Spinal cord (tissue), 10 donors: ENCODE results near the gene MICALL1. TPM values are rescaled to one million over a fixed set of nuclear protein-coding genes. Genes with fewer than 3 reads are reported as not detected.

Experiments used
- DNase-seq, 6 donors: peaks; one replicate each; pipeline versions ENCODE4 v3.0.0 to v3.0.0-alpha.2; 2013 to 2015; ENCODE audit warnings: low spot score in 6 of 6, low read depth in 4 of 6
- H3K27ac ChIP-seq: one replicate; pipeline ENCODE4 v1.5.1; 2013; ENCODE audit warnings: low read depth, low read length, control low read depth
- H3K27me3 ChIP-seq: one replicate; pipeline ENCODE4 v1.6.1; 2013; ENCODE audit warnings: low read length; ENCODE audit not compliant: control insufficient read depth, insufficient read depth
- H3K36me3 ChIP-seq: one replicate; pipeline ENCODE4 v1.6.1; 2013; ENCODE audit warnings: low read length; ENCODE audit not compliant: control insufficient read depth, insufficient read depth
- H3K4me1 ChIP-seq: one replicate; pipeline ENCODE4 v1.6.1; 2013; ENCODE audit warnings: low read length; ENCODE audit not compliant: control insufficient read depth, insufficient read depth
- H3K4me3 ChIP-seq: one replicate; pipeline ENCODE4 v1.5.1; 2013; ENCODE audit warnings: low read depth, low read length, control low read depth
- H3K9me3 ChIP-seq: one replicate; pipeline ENCODE4 v1.6.1; 2013; ENCODE audit warnings: low read length; ENCODE audit not compliant: control insufficient read depth, insufficient read depth
- WGBS: methylation state at CpG from one replicate; pipeline ENCODE4 v1.1.5; 2013; ENCODE audit warnings: missing lambda C conversion rate; ENCODE audit not compliant: insufficient coverage; 5-methylcytosine and 5-hydroxymethylcytosine counted together
- polyA plus RNA-seq, 2 donors: library from polyadenylated mRNA; unstranded; fragments of 120-200 nt; gene quantifications; one replicate each; pipeline ENCODE4 v1.2.1, GENCODE V29; 2013; ENCODE audit not compliant: insufficient read length in 2 of 2
- total RNA-seq, 2 donors: library from RNA; depleted of rRNA in 1 of 2; stranded (reverse); fragments of 120-200 nt in 1 of 2; fragments of >200 nt in 1 of 2; gene quantifications; one replicate each; pipeline versions ENCODE4 v1.2.3 to v1.2.4, GENCODE V29; 2013 to 2014
- donor health status: healthy.

Gene MICALL1
- total and polyA plus RNA-seq, 4 donors: 16.1 to 50.1 (median 33.4) TPM

DNA sequence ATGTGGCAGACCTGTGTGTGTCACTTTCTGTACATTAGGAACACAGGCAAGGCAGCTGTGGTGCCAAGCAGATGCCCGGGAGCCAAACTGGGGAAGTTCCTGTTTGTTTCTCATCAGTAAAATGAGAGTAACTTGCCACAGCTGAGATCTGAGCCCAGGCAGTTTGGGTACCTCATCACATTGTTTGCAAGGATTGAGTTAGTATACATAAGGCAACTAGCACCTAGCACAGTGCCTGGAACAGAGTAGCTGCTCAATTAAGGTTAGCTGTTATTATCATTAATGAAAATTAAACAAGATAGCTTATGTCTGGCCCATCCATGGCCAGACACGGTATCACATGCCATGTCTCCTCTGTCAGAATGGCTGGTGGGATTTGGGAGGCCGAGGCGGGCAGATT, 70.5 kb downstream of the MICALL1 start:
- Histone ChIP-seq H3K27me3 (no peaks in the 10 kb centered on the region), H3K27ac (peak overlapping the region; percentile 26), H3K4me3 (peak overlapping the region; percentile 21), H3K36me3 (peaks cover 80% of the 10 kb centered on the region), H3K4me1 (peaks cover 62% of the 10 kb centered on the region), H3K9me3 (no peaks in the 10 kb centered on the region)
- 82% methylated on average over 4 of the region's 4 CpGs for WGBS
- DNase-seq: no peak

DNA sequence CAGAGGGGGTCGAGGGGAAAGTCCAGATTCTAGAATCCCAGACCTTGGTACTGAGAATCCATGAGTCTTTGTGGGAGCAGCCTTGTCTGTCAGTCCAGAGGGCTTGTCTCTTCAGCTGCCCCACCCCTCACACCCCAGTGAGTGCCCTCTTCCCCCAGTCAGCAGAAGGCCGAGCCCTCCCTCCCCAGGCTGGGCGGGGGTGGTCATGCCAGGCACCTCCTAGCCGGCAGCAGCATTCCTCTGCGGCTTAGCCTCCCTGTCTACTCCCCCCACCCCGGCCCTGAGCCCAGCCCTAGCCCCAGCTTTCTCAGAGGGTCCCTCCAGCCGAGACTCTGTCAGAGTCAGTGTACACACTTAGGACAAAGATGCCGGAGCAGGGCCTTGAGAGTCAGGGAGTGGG, 73.7 kb downstream of the MICALL1 start:
- Histone ChIP-seq H3K27me3 (no peaks in the 10 kb centered on the region), H3K9me3 (no peaks in the 10 kb centered on the region), H3K27ac (peak overlapping the region; percentile 89), H3K4me1 (peaks cover 36% of the 10 kb centered on the region), H3K36me3 (peaks cover 81% of the 10 kb centered on the region), H3K4me3 (peak overlapping the region; percentile 64)
- DNase-seq: no peak
- 57% methylated on average over 8 of the region's 8 CpGs for WGBS

DNA sequence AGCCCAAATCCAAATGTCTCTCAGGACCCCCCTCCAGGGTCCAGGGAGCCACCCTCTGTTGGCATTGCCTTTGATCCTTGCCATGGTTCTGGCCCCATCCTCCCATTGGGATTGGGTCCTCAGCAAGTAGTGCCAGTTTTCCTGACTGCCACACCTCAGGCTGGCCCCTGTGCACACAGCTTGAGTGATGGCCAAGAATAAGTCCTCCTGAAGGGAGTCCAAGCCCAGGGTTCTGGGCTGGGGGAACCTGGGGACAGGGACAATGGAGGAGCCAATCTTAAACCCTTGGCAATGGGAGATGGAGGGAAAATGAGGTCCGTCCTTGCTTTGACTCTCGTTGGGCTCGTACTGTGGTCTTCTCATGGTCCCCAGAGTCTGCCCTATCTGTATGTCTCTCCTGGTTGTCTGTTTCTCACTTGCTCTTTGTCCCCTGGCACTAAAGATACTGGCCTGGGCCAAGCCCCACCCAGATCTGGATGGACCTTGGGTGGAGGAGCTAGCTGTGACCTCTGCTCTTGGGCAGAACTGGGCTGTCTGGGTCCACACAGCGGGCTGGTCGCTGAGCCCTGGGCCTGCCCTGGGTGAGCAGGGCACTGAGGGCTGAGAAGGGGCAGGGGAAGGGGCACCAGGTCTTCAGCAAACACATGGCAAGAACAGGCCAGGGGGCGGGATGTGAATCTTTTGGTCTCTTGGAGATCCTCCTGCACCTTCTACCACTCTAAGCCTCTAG, 75.3 kb downstream of the MICALL1 start:
- H3K4me3 ChIP-seq: peak overlapping the region; percentile 64
- H3K27me3 ChIP-seq: no peaks in the 10 kb centered on the region
- peaks cover 35% of the 10 kb centered on the region for H3K4me1 ChIP-seq
- H3K36me3 ChIP-seq: peaks cover 84% of the 10 kb centered on the region
- peak overlapping the region; percentile 89 for H3K27ac ChIP-seq
- H3K9me3 ChIP-seq: no peaks in the 10 kb centered on the region
- 89% methylated on average over 5 of the region's 6 CpGs for WGBS
- DNase-seq: no peak

DNA sequence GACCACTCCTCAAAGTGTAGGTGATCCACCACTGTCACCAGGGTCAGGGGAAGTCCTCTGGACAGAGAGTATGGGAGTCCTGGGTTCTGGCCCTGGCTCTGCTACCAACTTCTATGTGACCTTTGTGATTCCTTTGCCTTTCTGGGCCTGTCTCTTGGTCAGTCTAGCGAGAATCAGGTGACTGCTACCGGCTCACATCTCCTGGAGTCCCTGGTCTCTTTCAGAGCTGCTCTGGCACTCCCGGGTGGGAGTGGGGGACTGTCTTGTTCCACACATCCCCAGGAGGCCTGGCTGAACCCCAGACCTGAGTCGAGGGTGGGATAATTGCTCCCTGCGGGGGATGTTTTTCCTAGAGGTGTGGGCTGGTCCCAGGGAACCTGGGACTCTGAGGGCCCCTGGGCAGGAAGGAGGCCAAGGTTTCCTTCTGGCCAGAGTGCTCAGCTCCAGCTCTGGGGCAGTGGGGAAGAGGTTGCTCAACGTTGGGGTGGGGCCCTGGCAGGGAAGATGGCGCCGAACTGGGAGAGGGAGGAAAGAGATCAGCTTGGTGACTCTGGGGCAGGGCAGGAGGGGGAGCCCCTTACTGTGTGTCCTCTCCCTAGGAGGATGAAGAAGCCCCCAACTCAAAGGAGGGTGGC, 76.2 kb downstream of the MICALL1 start:
- Histone ChIP-seq H3K27ac (peak overlapping the region; percentile 89), H3K4me3 (peak overlapping the region; percentile 64)

DNA sequence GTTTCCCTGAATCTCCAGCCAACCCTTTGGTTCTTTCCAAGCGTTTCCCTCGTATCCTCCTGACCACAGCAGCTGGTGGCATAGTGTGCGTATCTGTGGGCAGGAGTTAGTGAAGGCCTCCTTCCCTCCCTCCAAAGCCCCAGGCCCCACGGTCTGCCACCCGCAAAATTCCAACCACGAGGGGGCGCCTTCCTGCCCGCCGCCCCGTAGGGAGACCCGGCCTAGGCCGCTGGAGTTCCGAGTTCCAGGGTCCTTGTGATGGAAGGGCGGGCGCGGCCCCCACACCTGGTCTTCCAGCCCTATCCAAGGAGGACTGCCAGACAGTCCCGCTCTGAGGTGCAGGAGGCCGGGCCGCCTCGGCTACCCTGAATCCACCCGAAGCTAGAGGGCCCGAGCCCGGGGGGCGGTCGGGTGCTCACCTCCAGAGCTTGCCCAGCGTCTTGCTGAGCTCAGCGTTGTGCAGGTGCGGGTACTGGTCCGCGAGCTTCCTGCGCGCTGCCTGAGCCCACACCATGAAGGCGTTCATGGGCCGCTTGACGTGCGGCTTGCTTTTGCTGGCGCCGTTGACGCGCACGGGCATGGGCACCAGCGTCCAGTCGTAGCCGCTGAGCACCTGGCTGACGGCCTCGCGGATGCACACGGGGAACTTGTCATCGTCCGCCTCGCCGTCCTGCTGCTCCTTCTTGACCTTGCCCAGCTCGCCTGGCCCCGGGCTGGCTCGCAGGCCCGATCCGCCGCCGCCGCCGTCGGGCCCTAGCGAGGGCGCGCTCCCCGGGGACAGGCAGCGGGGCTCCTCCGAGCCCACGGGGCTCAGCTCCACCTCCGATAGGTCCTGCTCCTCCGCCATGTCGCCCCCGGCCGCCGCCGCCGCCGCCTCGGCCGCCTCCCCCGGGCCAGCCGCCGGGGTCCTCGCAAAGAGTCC, 77.1 kb downstream of the MICALL1 start:
- H3K36me3 ChIP-seq: peaks cover 83% of the 10 kb centered on the region
- peaks cover 33% of the 10 kb centered on the region for H3K4me1 ChIP-seq
- peak overlapping the region; percentile 89 for H3K27ac ChIP-seq
- whole genome bisulfite sequencing: 28% methylated on average over 82 of the region's 84 CpGs
- no peak for DNase-seq
- H3K4me3 ChIP-seq: peak overlapping the region; percentile 64
- H3K9me3 ChIP-seq: no peaks in the 10 kb centered on the region
- no peaks in the 10 kb centered on the region for H3K27me3 ChIP-seq

More for the DNA sequence above, 76.2 kb downstream of the MICALL1 start:
- WGBS: 58% methylated on average over 6 of the region's 8 CpGs
- DNase-seq: no peak
- no peaks in the 10 kb centered on the region for H3K27me3 ChIP-seq
- H3K36me3 ChIP-seq: peaks cover 87% of the 10 kb centered on the region
- peaks cover 35% of the 10 kb centered on the region for H3K4me1 ChIP-seq
- H3K9me3 ChIP-seq: no peaks in the 10 kb centered on the region

DNA sequence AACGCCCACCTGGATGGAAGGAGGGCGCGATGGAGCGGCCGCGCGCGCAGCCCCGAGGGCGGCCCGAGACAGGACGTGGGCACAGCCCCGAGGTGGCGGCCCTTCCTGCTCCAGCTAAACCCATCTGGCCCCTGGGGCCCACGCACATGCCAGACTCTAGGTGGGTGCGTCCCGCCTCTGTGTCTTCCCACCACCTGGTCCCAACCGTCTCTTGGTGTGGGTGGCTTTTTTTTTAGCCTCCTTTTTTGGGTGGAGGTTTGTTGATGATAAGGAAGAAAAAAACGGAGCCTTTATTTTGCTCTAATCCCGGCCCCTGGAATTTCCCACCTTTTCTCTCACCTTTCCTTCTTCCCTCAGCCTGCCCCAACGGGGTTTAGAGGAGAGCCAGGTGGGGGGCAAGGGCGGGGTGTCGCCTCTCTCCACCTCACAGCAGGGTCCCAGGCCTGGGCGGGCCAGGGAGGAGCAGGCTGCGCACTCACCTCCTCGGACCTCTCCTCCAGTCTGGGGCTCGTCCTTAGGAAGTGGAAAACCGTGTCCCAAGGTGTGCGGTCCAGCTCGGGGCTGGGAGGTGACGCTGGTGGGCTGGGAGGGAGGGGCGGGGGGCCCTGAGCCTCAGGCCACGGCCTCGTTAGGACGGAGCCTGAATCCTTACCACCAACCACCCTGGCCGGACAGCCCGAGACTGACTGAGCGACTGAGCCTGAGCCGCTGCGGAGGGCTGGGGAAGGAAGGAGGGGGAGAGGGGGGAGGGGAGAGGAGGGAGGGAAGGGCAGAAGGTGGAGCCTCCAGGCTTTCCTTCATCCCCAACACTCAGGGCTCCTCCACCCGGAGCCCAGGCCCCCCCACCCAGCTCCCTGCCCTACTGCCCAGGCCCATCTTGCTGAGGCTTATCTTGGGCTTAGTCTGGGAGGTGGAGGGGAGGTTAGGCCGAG, 78.0 kb downstream of the MICALL1 start, which contains the start of gene SOX10:
TSS of gene SOX10 (minus strand) at position 696 of the 932 bp plus-strand sequence. CDS start 771 bp downstream, outside the sequence.
- H3K4me3 ChIP-seq: peak within 1 kb of the TSS; percentile 64
- H3K9me3 ChIP-seq: no peaks in the 10 kb centered on the region
- peaks cover 39% of the 10 kb centered on the region for H3K4me1 ChIP-seq
- peak within 1 kb of the TSS; percentile 89 for H3K27ac ChIP-seq
- no peaks in the 10 kb centered on the region for H3K27me3 ChIP-seq
- 46% methylated on average over 19 of the region's 42 CpGs for WGBS
- peaks cover 80% of the 10 kb centered on the region for H3K36me3 ChIP-seq
- peak in 2 of 6 donors; percentile 43 to 71 for DNase-seq

DNA sequence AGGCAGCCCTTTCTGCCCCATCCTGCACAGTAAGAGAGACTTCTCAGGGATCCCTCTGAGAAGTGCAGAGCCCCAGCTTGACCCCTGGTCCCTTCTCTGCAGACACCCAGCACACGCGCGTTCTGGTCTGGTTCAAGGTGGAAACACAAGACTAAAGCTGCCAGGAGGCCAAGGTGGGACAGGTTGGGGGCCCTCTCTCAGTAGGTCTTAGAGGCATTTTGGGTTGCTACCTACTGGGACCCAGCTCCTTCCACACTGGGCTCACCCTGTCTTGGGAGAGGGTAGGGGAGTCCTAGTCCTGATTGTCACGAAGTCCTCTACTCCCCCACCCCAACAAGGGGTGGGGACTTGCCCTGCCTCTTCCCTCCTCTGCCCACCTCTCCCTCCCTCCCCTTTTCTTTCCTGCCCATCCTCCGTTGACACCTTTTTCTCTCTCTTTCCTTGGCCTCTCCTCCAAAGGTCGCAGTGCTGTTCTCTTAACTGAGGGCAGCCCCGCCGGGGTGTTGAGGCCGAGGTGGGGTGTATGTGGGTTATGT, 79.0 kb downstream of the MICALL1 start:
- peak overlapping the region; percentile 36 for H3K4me3 ChIP-seq
- H3K9me3 ChIP-seq: no peaks in the 10 kb centered on the region
- H3K36me3 ChIP-seq: peaks cover 77% of the 10 kb centered on the region
- peaks cover 49% of the 10 kb centered on the region for H3K4me1 ChIP-seq
- no peak for DNase-seq
- no peaks in the 10 kb centered on the region for H3K27me3 ChIP-seq
- H3K27ac ChIP-seq: peak overlapping the region; percentile 89
- WGBS: 89% methylated on average over 4 of the region's 9 CpGs

DNA sequence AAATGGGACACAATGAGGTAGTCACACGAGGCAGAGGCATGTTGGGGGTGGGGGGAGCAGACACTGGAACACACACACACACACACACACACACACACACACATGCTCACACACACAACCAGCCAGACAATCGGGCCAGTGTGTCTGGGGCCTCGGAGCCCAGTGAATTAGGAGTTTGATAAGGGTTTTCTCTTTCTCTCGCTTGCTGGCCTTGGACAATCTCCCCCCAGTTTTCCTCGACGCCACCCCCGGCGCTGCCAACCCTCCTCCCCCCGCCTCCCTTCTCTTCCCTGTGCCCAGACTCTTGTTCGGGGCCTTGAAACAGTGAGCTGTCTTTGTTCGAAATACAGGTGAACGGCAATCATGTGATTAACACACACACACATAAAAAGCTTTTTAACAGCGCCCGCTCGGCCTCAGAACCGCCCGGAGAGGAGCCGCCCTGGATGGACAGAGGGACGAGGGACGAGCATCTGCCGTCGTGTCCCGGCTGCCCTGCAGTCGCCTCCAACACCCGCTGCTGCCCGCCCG, 79.7 kb downstream of the MICALL1 start:
- peak overlapping the region; percentile 48 for H3K4me3 ChIP-seq
- peaks cover 76% of the 10 kb centered on the region for H3K36me3 ChIP-seq
- peaks cover 54% of the 10 kb centered on the region for H3K4me1 ChIP-seq
- DNase-seq: peak in 2 of 6 donors; percentile 66 to 81
- H3K27ac ChIP-seq: peak overlapping the region; percentile 96
- no peaks in the 10 kb centered on the region for H3K9me3 ChIP-seq
- H3K27me3 ChIP-seq: no peaks in the 10 kb centered on the region
- 51% methylated on average over 19 of the region's 27 CpGs for WGBS
